H7 (cell line): Measurements from ENCODE around the gene SH3BGRL3. TPM values are rescaled to one million over a fixed set of nuclear protein-coding genes. Genes with fewer than 3 reads are reported as not detected.
"Not testable (repeated sequence)": the region's sequence is repeated elsewhere in the genome, so short reads cannot be mapped to it uniquely, and the experiment has no call there.

ENCODE experiments used
- DNase-seq: peaks from one replicate; pipeline ENCODE4 v3.0.0; 2012
- H3K27me3 ChIP-seq: 2 replicates; pipeline ENCODE4 v1.6.0; 2011; ENCODE audit warnings: mild to moderate bottlenecking, low read length; ENCODE audit not compliant: control insufficient read depth, insufficient read depth
- H3K36me3 ChIP-seq: replicated peaks from 2 replicates; pipeline ENCODE4 v1.5.1; 2011; ENCODE audit warnings: low read length; ENCODE audit not compliant: control insufficient read depth, insufficient read depth
- H3K4me3 ChIP-seq: 2 replicates; pipeline ENCODE4 v1.5.1; 2011; ENCODE audit warnings: low read depth, mild to moderate bottlenecking, control low read depth, low read length, moderate library complexity; ENCODE audit not compliant: insufficient read depth
- total RNA-seq: library from RNA; depleted of rRNA; stranded (reverse); fragments of >200 nt; shearing (Covaris generic); gene quantifications from 2 replicates; pipeline ENCODE4 v1.2.3, GENCODE V29; 2014

The SH3BGRL3 gene
- total RNA-seq, 1 experiment from 2014 or later, result 56.7 TPM

- no peaks in the 10 kb centered on the region for H3K27me3 ChIP-seq
- H3K4me3 ChIP-seq, result no peak overlapping the region
- no peaks in the 10 kb centered on the region; the same call in 1 of the 2 replicates for H3K36me3 ChIP-seq
- no peak for DNase-seq
Observed at GRCh38 chr1:26291939-26292338, 12.1 kb downstream of the SH3BGRL3 start.

DNA sequence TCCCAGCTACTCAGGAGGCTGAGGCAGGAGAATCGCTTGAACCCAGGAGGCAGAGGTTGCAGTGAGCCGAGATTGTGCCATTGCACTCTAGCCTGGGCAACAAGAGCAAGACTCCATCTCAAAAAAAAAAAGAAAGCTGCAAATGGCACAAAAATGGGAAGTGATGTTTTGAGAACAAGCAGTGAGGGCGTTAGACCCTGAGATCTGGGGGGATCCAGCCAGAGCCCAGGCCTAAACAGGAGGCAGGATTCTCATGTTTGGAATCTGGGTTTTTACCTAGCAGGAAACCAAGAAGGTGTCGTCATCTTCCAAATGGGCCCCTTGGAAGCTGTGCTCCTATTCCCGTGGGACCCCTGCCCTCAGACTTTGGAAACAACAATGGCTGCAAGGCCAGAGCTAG, 12.8 kb downstream of the SH3BGRL3 start:
- not testable (repeated sequence) for H3K27me3 ChIP-seq, H3K36me3 ChIP-seq, DNase-seq, H3K4me3 ChIP-seq

- no peaks in the 10 kb centered on the region for H3K27me3 ChIP-seq
- DNase-seq, result no peak
- no peaks in the 10 kb centered on the region; the same call in 1 of the 2 replicates for H3K36me3 ChIP-seq
- H3K4me3 ChIP-seq, result no peak overlapping the region
Observed at GRCh38 chr1:26293911-26294463, 14.1 kb downstream of the SH3BGRL3 start.

- H3K4me3 ChIP-seq, result no peak overlapping the region
- H3K36me3 ChIP-seq, result no peaks in the 10 kb centered on the region; the same call in 1 of the 2 replicates
- DNase-seq, result no peak
- no peaks in the 10 kb centered on the region for H3K27me3 ChIP-seq
Observed at GRCh38 chr1:26295194-26296138, 15.6 kb downstream of the SH3BGRL3 start.

GRCh38 chr1:26296340-26297056, 16.6 kb downstream of the SH3BGRL3 start:
- H3K4me3 ChIP-seq, result no peak overlapping the region
- H3K36me3 ChIP-seq, result no peaks in the 10 kb centered on the region; the same call in 1 of the 2 replicates
- DNase-seq, result no peak
- H3K27me3 ChIP-seq, result no peaks in the 10 kb centered on the region

GRCh38 chr1:26297057-26297790, 17.3 kb downstream of the SH3BGRL3 start:
- no peak for DNase-seq
- no peak overlapping the region for H3K4me3 ChIP-seq
- H3K27me3 ChIP-seq, result no peaks in the 10 kb centered on the region
- no peaks in the 10 kb centered on the region; the same call in 1 of the 2 replicates for H3K36me3 ChIP-seq

DNA sequence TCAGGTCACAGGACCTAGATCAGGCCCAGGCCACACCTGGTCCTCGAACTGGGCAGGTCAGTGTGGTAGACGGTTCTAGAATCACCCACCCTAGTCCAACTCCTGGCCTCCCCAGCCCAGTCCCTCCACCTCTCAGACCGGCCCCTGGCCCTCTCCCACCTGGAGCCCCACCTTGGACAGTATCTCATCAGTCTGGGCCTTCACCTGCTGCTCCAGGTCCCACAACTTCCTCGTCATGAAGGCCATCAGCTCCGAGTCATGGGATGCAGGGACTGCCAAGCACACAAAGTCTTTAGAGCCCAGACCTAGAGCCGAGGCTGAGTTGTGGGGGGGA, 17.9 kb downstream of the SH3BGRL3 start:
- no peak for DNase-seq
- Histone ChIP-seq H3K4me3 (no peak overlapping the region), H3K36me3 (no peaks in the 10 kb centered on the region; the same call in 1 of the 2 replicates), H3K27me3 (no peaks in the 10 kb centered on the region)

DNA sequence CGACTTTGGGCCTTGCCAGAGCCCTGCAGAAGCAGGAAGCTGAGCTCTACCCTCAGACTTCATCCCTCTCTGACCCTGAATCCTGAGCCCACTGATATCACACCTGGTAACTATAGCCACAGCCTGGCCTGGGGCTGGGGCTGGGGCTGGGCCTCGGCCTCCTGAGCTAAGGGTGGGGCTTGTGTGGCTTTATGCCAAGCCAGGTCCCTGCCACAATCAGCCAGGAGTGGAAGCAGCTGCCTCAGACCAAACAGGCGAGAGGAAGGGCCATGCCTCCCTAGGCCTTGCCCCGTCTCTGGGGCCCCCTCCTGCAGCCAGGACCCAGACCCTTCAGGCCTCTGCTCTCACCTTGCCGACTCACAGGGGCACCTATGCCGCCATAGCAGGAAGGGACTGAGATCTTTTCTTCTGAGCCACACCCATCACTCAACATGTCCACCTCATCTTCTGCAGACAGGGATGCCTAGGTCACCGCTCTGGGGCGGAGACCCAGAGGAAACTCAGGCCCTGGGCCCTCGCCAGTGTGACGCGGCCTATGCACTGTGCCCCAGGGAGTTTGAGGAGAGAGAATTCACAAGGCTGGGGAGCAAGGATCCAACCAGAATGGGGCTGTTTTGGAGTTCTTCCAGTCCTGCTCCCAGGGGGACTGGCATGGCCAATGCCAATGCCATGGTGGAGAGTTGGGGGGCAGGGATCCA, 20.8 kb downstream of the SH3BGRL3 start:
- Histone ChIP-seq H3K36me3 (no peaks in the 10 kb centered on the region; the same call in 1 of the 2 replicates), H3K27me3 (no peaks in the 10 kb centered on the region), H3K4me3 (no peak overlapping the region)
- DNase-seq, result no peak

GRCh38 chr1:26302733-26303405, 23.0 kb downstream of the SH3BGRL3 start:
- Histone ChIP-seq H3K27me3 (no peaks in the 10 kb centered on the region), H3K36me3 (no peaks in the 10 kb centered on the region), H3K4me3 (no peak overlapping the region)
- peak; percentile 51 for DNase-seq

- DNase-seq, result no peak
- Histone ChIP-seq H3K27me3 (no peaks in the 10 kb centered on the region), H3K4me3 (peak overlapping the region; percentile 57), H3K36me3 (no peaks in the 10 kb centered on the region)
Observed at GRCh38 chr1:26305667-26306289, 25.9 kb downstream of the SH3BGRL3 start.

- no peaks in the 10 kb centered on the region for H3K27me3 ChIP-seq
- H3K4me3 ChIP-seq, result peak within 1 kb of the TSS; percentile 57
- H3K36me3 ChIP-seq, result no peaks in the 10 kb centered on the region
- DNase-seq, result peak; percentile 99
Observed at GRCh38 chr1:26306290-26307229, 26.7 kb downstream of the SH3BGRL3 start, which contains the start of gene UBXN11. Gene UBXN11, minus strand, starts transcription at chr1:26306636. Its CDS starts 3,753 bp downstream, at chr1:26302883.

DNA sequence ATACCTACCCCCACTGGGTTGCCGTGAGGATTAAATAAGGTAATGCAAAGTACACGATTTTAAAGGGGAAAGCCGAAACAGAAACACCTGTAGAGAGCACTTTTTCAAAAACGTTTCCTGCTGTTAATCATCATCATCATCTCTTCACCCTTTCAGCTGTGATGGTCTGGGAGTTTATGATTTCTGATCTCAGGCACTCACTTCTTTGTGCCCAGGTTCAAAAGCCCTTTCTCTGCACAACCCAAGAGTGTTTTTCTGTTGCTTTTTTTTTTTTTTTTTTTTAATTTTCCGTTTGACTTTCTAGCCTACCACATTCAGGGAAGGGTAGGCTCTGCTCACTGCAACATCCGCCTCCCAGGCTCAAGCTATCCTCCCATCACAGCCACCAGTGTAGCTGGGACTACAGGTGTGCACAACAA, 27.5 kb downstream of the SH3BGRL3 start:
- H3K36me3 ChIP-seq, result no peaks in the 10 kb centered on the region
- no peaks in the 10 kb centered on the region for H3K27me3 ChIP-seq
- no peak for DNase-seq
- no peak overlapping the region for H3K4me3 ChIP-seq
